Right lobe of liver (tissue), 4 donors: ENCODE results near the gene KAT6B.

Experiments used
- CTCF ChIP-seq, 4 donors: fragments of 200-600 bp in 3 of 4; fragments of 450-650 bp in 1 of 4; IDR thresholded peaks; one replicate each; pipeline versions ENCODE4 v1.5.1 to v1.8.0; 2016 to 2022; ENCODE audit warnings: antibody characterized with exemption in 4 of 4, mild to moderate bottlenecking in 2 of 4
- POLR2A ChIP-seq: fragments of 450-650 bp; IDR thresholded peaks from one replicate; pipeline ENCODE4 v1.6.1; 2017; ENCODE audit warnings: antibody characterized with exemption, mild to moderate bottlenecking
- donor health status: DM: no; HTN: no; CAD: no.
- donor health status: DM: no; HTN: no; CAD: no.
- donor health status: DM: no; HTN: yes; CAD: no.

GRCh38 chr10:74863551-74863950 is 37.2 kb downstream of the KAT6B start:
- TF ChIP-seq POLR2A (no peak), CTCF (IDR thresholded peaks at IDR 0.05) (no peak)
